Endothelial cell of hepatic sinusoid (primary cell): Measurements from ENCODE around the gene NSMCE1.

ENCODE experiments used
- in situ Hi-C: cut with HindIII; loops from 2 replicates; pipeline ENCODE4 v1.10.0; 2017; ENCODE audit warnings: low sequenced_read_pairs

Gene NSMCE1

GRCh38 chr16:27199235-27199586 is 69.4 kb downstream of the NSMCE1 start:
- in situ Hi-C loops, result no loop called here

DNA sequence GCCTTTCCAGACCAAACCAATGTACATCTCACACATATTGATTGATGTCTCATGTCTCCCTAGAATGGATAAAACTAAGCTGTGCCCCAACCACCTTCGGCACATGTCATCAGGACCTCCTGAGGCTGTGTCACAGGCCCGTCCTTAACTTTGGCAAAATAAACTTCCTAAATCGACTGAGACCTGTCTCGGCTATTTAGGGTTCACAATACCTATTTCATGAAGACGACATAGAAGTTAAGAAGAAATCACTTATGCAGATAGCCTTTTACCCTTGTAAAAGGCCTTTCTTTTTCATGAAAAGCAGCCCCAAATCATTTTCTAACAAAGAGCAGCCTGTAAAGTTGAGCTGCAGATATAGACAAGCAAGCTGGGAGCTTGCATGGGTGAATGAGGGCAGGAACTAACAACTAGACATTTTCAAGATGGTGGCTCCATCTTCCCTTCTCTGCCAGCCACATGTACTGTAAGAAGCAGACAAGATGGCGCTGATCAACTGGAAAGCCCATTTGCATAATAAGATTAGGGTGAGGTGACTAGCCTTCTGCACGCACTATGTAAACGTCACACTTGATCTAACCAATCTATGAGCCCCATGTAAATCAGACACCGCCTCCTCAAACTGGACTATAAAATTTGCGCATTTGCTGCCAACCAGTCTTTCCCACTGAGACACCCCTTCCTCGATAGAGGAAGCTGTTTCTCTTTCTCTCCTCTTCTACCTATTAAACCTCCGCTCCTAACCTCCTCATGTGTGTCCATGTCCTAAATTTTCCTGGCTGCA is 69.9 kb downstream of the NSMCE1 start:
- in situ Hi-C loops, result no loop called here

GRCh38 chr16:27197004-27197403 is 71.6 kb downstream of the NSMCE1 start:
- in situ Hi-C loops, result no loop called here

GRCh38 chr16:27195941-27196595 is 72.5 kb downstream of the NSMCE1 start:
- in situ Hi-C loops, result no loop called here

GRCh38 chr16:27195076-27195741 is 73.4 kb downstream of the NSMCE1 start:
- in situ Hi-C loops, result no loop called here

DNA sequence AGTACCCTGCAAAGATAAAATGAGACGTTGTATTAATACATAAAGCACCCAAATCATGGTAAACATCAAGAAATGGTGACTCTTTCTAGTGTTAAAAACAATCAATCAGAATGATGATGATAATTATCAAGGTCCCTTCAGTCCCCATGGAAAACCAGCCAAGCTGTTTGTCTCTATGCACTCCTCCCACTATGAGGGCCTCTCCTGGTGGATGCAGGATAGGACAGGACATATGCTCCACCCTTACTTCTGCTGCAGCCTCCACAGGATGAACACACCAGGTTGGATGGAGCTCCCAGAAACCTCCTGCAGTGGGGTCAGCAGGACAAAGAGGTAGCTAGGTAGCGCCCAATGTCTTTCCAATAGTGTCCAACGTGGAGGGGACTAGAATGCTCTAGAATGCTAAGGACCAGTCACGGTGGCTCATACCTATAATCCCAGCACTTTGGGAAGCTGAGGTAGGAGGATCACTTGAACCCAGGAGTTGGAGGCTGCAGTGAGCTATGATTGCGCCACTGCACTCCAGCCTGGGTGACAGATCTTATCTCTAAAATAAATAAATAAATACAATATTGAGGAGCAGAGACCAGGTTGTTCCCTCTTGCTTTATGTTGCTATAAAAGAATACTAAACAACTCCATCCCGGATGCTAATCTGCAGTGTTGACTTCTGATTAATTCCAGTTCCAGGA is 75.1 kb downstream of the NSMCE1 start:
- in situ Hi-C loops, result no loop called here

DNA sequence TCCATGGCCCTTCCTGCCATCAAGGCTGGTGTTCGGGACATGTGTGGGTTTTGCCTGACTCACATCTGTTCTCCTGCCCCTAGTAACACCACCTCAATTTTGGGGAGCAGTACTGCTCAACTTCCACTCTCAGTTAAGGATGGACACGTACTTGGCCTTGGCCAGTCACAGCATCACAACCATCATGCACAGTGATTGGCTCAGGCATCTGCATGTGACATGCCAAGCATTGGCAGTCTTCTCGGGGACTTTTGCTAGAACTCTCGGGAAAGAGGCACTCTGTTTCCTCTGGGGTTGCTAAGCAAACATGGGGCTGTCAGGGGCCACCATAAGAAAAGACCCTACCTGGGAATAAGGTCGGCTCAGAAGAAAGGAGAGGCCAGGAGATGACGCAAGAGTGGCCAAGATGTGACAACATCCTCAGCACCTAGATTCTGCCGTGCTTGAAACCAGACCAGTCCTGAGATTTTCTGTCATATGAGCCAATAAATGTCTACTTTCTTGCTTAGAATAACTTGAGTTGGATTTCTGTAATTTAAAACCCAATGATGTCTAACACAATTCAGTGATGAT is 77.1 kb downstream of the NSMCE1 start:
- in situ Hi-C loops, result no loop called here

GRCh38 chr16:27190316-27190871 is 78.2 kb downstream of the NSMCE1 start:
- in situ Hi-C loops, result no loop called here

GRCh38 chr16:27189335-27189972 is 79.1 kb downstream of the NSMCE1 start:
- in situ Hi-C loops, result loop anchor here (5.0 kb wide), 1 partner anchor 83 kb away; no protein-coding TSS in a partner anchor

DNA sequence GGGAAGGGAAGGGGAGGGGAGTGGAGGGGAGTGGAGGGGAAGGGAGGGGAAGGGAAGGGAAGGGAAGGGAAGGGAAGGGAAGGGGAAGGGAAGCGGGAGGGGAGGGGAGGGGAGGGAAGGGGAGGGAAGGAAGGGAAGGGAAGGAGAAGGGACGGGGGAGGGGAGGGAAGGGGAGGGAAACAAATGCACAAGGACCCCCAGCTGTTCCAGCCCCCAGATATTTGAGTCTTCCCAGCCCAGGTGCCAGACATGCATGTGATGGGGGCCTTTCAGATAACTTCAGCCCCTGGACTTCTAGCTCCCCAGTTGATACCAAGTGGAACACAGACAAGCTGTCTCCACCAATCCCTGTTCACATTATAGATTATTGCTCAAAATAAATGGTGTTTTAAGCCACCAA is 79.9 kb downstream of the NSMCE1 start:
- in situ Hi-C loops, result loop anchor here (5.0 kb wide), 1 partner anchor 84 kb away; no protein-coding TSS in a partner anchor

DNA sequence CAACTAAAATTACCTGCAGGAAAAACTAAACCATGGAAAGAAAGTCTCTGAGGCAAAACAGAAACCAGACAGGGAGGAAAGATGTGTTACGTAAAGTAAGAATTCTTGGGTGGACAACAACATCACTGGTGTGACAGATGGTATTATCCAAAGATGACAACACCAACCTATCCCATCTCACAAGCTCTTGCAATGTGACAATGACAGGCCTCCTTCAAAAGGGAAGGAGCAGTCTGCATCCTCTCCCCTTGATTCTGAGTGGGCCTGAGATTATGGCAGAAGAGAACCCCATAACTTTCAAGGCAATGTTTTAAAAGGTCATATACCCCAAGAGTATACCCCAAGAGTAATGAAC is 82.8 kb downstream of the NSMCE1 start:
- in situ Hi-C loops, result loop anchor here (5.0 kb wide), 1 partner anchor 87 kb away; no protein-coding TSS in a partner anchor

DNA sequence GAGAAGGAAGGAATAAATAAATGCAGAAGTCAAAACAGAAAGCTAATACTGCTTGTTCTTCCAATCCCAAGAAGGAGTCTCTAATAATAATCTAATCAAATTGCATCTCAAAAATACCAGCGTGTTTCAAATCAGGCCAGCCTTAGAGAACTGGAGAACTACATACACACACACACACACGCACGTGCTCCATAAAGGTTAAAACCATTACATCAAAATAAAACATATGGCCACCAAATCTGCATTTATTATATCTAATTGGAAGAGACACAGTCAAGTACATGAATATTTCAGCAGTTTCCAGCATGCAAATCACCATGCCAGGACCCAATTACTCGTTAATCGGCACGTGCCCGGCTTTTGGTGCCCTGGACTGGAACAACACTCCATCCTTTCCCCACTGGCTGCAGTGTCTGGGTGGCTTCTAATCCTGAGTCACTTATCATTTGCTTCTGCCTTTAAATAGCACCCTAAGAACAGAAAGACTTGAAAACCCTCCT is 85.6 kb downstream of the NSMCE1 start:
- in situ Hi-C loops, result no loop called here

- in situ Hi-C loops, result no loop called here
Measured at GRCh38 chr16:27181019-27181790, 87.4 kb downstream of the NSMCE1 start.

DNA sequence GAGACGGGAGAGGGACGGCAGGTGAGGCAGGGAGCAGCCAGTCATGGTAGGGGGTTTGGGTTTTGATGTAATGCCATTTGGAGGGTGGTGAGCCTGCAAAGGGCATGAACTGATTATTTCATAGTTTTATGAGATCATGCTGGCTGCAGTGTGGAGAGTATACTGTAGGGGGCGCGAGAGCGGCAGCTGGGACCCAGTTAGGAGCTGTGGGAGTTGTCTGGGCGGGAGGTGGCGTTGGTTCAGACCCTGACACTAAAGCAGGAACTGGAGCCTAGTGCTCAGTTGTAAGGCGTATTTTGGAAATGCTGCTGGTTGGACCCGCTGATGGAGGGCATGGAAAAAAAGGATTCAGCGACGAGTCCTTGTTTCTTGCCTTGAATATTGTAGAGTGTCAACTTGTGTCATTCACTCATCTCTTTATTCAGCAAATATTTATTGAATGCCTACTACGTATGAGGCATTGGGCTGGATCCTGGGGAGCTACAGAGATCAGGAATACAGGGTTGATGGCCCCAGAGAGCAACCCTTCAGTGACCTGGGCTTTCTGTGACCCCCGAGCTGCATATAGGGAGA is 89.0 kb downstream of the NSMCE1 start:
- in situ Hi-C loops, result no loop called here

DNA sequence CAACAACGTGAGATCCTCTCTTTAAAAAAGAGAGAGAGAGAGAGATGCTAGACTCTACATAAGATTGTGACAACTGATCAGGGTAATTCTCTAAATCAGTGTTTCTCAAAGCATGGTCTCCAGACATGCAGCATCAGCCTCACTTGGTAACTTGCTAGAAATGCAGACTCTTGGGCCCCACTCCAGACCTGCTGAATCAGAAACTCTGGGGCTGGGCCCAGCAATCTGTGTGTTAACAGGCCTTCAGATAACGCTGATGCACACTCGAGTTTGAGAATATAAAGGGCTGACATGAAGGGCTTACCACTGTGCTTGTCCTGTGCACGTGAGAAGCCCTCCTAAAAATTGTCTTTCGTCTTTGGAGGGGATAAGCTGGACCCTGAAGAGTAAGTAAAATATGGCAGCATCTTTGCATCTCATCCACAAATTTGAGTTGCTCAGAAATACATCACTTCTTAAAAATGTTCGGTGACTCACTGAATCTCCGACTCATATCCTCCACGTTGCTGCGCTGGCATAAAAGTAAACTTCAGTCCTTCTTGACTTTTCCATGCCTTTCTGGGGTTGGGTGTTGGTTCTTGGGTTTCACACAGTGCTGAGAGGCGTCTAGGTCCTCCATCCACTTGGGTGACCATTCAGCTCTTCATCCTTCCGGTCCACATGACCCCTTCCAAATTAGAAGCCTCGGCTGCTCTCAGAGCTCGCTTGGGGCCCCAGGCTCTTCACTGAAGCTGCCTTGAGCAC is 91.4 kb downstream of the NSMCE1 start:
- in situ Hi-C loops, result no loop called here

- in situ Hi-C loops, result no loop called here
Measured at GRCh38 chr16:27175888-27176287, 92.7 kb downstream of the NSMCE1 start.
